DMS79 treated with DMSO at 0.1 percent for 48 hours (cell line): ENCODE results near the gene DLL3.
A peak's percentile ranks its signal among the peaks of the same experiment; 100 is the strongest.

ENCODE experiments used
- DNase-seq: peaks from one replicate; lab custom pipeline; 2025; lab: John Stamatoyannopoulos, UW

DLL3 gene

GRCh38 chr19:39481676-39482075 lies 17.1 kb upstream of the DLL3 start:
- DNase-seq, result no peak

DNA sequence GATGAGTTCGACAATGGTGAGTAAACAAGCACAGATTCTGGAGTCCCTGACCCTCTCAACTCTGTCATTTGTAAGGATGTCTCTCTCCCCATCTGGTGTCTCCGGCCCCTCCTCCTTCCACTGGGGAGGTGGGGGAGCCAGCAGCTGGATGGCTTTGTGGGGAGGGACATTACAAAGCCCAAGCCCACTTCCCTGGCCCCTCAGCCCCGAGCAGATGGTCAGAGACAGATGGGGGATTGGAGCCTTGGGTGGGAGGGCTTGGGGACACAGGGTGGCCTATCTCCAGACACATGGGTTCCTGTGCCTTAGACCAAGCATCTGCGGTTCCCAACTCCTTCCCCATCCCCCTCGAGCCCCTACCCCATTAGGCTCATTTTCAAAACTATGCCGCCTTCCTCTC lies 15.6 kb upstream of the DLL3 start:
- no peak for DNase-seq

DNA sequence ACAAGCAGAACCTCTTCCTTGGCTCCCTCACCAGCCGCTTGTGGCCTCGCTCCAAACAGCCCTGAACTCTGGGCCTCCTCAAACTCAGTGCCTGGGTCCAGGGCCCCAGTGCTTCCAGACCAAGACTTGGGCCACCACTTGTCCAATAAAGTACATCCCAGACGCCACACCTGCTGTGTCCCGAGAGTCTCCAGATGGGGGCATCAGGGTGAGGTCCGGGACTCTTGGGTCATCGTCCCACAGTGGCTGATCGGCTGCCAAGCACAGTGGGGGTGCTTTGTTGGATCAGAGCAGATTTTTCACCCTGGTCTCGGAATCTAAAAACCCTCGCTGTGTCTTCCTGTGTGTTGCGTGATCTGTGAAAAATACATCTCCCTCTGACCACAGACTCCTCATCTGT lies 9.0 kb upstream of the DLL3 start:
- DNase-seq, result no peak

DNA sequence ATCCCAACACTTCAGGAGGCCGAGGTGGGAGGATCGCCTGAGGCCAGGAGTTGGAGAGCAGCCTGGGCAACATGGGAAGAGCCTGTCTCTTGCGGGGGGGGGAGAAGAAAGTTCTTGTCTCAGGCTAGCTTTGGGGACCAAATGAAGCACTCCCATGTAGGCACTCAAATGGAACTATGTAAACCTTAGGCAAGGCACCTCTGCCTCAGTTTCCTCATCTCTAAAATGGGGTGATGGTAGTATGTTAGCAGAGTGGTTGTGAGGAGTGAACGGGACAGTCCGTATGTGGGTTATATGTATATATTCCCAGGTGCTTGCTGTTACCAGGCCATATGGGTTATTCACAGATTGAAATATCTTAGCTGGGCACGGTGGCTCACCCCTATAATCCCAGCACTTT lies 6.5 kb upstream of the DLL3 start:
- no peak for DNase-seq

- no peak for DNase-seq
These were observed 6.0 kb upstream of the DLL3 start for GRCh38 chr19:39492788-39493187.

DNA sequence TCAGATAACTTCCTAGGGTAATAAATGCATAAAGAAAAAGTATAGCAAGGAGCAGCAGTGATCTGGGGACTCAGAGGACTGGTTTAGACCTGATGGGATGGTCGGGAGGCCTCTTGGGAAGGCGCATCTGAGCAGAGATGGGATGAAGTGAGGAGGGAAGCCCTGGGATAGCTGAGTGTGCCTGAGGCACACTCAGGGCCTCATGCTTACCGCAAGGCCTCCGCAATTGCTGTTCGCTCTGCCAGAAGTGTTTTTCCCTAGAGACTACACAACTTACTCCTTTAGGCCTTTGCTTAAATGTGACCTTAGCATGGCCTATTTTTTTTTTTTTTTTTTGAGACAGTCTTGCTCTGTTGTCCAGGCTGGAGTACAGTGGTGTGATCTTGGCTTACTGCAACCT lies 4.1 kb upstream of the DLL3 start:
- DNase-seq, result no peak

GRCh38 chr19:39496063-39496462 lies 2.7 kb upstream of the DLL3 start:
- DNase-seq, result no peak

DNA sequence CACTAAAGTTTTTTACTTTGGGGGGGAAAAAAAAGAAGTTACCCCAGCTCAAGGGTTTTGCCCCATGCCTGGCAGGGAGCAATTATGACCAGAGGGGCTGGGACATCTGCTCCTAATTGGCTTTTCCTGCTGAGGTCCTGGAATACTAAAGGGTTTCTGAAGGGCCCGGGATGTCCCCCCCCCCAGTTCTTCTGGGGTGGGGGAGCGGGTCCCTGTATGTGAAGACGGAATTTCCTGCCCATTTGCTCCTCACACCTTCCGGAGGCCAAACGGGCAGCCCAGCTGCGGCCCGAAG lies 1.1 kb upstream of the DLL3 start:
- DNase-seq, result no peak

DNA sequence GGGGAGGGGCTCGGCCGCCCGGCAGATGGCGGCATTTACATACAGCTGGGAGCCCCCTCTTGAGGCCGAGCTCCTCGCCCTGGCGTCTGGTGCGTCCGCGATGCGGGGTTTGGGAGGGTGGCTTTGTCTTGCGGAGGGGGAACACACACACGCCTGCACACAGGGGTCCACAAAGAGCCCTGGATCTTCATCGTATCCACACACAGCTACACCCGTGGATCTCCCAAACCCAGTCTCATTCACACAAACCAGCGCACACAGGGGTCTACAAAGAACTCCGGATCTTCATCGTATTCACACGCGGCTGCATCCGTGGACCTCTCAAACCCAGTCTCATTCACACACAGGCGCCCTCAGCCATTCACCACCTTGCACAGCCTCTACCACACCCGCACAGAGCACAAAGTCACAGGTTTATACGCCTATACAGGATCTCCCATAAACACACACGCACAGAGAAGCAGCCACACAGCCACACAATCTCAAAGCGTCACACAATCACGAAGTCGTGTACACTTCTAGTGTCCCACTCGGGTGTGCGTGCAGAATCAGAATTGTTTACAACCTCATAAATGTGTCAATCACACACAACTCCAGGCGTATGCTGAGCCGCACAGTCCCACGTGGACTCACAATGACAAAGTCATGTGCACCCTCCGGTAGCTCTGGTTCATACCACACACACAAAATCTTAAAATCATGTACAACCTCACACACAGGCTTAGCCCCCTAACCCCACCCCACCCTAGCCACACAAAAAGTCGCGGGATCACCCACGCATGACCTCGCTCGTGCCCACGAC lies 550 bp upstream of the DLL3 start:
- DNase-seq, result peak; percentile 83

- no peak for DNase-seq
These were observed 1.2 kb downstream of the DLL3 start for GRCh38 chr19:39499932-39500331.

DNA sequence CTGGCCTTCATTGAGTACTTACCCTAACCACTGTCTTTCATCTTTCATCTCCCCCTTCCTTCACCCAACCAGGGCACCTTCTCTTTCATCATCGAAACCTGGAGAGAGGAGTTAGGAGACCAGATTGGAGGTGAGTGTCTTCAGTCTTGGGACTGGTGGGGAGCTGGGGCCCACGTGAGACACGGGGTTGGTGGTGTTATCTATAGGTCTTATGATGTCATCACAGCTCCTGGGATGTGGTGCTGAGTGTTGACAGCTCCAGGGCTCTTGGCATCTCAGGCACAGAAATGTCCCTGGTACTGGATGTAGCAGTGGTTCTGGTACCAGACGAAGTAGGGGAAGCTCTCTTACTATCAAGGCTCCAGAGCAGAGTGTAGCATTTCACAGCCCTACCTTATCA lies 1.8 kb downstream of the DLL3 start:
- no peak for DNase-seq

DNA sequence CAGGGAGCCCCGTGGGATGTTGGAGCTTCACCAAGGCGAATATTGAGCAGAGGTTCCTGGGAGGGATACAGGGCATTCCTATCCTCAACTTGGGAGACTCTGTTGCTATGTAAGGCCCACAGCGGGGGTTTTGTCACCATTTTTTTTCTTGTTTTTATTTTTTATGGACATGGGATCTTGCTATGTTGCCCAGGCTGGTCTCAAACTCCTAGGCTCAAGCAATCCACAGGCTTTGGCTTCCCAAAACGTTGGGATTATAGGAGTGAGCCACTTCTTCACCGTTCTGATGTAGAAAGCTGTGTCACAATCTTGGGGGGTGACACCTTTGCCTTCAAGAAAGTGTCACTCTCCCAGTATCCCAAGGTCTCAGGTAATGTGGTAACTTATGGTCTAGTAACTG lies 2.6 kb downstream of the DLL3 start:
- DNase-seq, result no peak

DNA sequence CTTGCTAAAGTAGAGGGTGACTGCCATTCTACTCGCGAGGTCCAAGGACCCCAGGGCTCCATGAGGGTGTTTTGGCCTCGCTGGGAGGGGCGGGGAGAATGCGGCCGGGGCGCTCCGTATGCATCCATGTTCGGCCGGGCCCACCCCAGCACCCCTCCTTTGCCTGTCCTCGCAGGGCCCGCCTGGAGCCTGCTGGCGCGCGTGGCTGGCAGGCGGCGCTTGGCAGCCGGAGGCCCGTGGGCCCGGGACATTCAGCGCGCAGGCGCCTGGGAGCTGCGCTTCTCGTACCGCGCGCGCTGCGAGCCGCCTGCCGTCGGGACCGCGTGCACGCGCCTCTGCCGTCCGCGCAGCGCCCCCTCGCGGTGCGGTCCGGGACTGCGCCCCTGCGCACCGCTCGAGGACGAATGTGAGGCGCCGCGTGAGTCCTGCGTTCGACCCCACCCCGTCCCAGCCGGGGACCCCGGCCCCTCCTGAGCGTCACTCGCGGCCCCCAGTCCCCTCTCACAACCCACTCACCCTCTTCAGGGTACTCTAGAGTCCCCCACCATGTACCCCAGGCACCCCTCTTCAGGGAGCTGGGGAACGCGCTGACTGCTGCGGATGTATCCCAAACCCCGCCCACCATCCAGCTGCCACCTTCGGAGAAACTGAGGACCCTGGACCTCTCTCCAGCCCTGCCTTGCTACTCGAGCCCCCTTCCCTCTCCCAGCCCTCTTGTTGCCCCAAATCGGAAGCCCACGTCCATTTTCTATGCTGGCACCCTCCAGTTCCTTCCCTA lies 4.1 kb downstream of the DLL3 start:
- no peak for DNase-seq

DNA sequence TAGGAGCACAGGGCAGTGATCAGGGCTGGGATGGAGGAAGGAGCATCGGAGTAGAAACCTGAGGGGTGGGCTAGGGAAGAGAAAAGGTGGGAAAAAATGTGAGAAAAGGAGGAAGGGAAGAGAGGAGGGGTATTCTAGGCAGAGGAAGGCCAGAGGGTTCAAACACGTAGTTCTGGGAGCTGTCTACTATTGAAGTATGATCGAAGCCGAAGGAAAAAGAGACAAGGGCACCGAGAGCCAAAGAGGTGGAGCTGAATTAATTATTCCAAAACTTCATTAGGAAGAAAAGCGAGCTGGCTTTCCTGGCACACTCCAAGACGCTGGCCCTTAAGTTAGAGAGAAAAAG lies 7.8 kb downstream of the DLL3 start:
- DNase-seq, result no peak

DNA sequence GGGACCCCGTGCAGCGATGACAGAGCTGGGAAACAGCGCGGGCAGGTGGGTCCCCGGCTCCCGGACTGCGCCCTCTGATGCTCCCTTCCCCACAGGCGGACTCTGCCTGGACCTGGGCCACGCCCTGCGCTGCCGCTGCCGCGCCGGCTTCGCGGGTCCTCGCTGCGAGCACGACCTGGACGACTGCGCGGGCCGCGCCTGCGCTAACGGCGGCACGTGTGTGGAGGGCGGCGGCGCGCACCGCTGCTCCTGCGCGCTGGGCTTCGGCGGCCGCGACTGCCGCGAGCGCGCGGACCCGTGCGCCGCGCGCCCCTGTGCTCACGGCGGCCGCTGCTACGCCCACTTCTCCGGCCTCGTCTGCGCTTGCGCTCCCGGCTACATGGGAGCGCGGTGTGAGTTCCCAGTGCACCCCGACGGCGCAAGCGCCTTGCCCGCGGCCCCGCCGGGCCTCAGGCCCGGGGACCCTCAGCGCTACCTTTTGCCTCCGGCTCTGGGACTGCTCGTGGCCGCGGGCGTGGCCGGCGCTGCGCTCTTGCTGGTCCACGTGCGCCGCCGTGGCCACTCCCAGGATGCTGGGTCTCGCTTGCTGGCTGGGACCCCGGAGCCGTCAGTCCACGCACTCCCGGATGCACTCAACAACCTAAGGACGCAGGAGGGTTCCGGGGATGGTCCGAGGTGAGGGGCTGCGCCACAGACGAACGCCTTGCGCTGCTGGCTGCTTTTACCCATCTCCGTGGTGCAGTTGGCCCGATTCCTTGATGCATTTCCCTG lies 8.4 kb downstream of the DLL3 start:
- peak; percentile 86 for DNase-seq

GRCh38 chr19:39507715-39508364 lies 9.1 kb downstream of the DLL3 start:
- DNase-seq, result peak; percentile 54

GRCh38 chr19:39508629-39509028 lies 9.9 kb downstream of the DLL3 start:
- DNase-seq, result no peak

- DNase-seq, result no peak
These were observed 10.5 kb downstream of the DLL3 start for GRCh38 chr19:39509233-39509632.

DNA sequence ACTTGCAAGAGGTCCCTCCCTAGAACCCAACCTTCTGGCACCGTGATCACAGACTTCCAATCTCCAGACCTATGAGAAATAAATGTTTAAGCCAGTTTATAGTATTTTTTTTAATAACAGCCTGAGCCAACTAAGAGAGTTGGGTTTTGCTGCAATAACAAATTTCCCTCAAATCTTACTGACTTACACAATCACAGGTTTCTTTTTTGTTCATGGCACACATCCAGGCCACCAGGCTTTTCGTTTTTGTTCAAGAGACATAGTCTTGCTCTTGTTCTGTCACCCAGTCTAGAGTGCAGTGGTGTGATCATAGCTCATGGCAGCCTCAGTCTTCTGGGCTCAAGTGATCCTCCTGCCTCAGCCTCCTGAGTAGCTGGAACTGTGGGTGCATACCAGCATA lies 14.2 kb downstream of the DLL3 start:
- no peak for DNase-seq

DNA sequence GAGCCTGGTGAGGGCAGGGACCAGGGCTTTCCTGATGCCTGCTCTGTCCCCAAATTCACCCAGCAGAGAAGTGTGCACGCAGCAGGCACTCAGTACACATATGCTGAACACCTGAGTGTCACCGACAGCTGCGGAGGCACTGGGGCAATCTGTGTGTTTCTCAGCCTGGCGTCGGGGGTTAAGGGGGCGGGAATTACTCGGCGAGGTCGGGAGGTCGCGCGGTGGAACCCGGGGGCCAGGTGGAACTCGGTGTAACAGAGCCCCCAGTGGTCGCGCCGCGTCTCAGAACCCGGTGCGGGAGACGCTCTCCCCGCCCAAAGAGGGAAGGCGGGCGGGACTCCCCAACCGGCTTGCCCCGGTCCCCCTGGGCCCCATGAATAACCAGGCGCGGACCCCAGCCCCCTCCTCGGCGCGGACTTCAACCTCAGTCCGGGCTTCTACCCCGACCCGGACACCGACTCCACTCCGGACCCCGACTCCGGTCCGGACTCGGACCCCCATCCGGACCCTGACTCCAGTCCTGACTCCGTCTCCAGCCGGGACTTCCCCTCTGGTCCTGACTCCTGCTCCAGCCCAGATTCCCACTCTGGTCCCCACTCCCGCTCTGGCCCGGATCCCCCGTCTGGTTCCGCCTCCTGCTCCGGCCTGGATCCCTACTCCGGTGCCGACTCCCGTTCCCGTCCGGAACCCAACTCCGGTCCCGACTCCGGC lies 16.2 kb downstream of the DLL3 start, which contains the start of gene SELENOV:
Gene SELENOV (plus strand): TSS at position 300 of the 711 bp plus-strand sequence. CDS start 74 bp downstream, at position 374.
- DNase-seq, result peak; percentile 65

DNA sequence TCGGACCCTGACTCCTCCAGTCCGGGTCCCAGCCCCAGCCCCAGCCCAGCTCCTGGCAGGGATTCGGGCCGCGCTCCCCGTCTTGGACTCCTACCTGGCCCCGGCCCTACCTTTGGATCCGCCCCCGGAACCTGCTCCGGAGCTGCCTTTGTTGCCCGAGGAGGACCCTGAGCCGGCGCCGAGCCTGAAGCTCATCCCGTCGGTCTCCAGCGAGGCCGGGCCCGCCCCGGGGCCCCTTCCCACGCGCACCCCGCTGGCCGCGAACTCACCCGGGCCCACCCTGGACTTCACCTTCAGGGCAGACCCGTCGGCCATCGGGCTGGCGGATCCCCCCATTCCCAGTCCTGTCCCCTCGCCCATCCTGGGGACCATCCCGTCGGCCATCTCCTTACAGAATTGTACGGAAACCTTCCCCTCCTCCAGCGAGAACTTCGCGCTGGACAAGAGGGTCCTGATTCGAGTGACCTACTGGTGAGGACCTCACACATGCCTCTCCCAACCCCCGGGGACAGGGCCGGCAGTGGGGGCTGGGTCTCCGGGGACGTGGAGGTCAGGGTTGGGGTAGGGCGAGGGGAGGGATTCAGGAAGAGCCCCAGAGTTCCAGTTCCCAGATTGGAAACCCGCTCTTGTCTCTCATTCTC lies 16.9 kb downstream of the DLL3 start:
- no peak for DNase-seq
